RWPE2 (cell line): ENCODE data around the gene COPA.

ENCODE experiments used
- ATAC-seq: fragments of 200-7000 bp; cut with Tn5 transposase; 3 replicates; pipeline ENCODE4 v1.9.1; 2021; ENCODE audit warnings: low read depth
- DNase-seq: peaks from one replicate; pipeline ENCODE4 v3.0.0-alpha.2; 2020; ENCODE audit warnings: low spot score
- H3K27ac ChIP-seq: fragments of 450-650 bp; 2 replicates; pipeline ENCODE4 v1.5.1; 2017; ENCODE audit warnings: mild to moderate bottlenecking; ENCODE audit not compliant: poor library complexity, severe bottlenecking
- H3K27me3 ChIP-seq: fragments of 250-450 bp; sonication (Bioruptor Pico); 2 replicates; pipeline ENCODE4 v1.5.1; 2021; ENCODE audit warnings: mild to moderate bottlenecking, moderate library complexity; ENCODE audit not compliant: insufficient read depth, poor library complexity, severe bottlenecking
- H3K36me3 ChIP-seq: fragments of 250-450 bp; sonication (Bioruptor Pico); 2 replicates; pipeline ENCODE4 v1.5.1; 2020; ENCODE audit warnings: low read depth, mild to moderate bottlenecking, moderate library complexity
- H3K4me1 ChIP-seq: fragments of 250-450 bp; sonication (Bioruptor Pico); 2 replicates; pipeline ENCODE4 v1.5.1; 2021; ENCODE audit warnings: mild to moderate bottlenecking, moderate library complexity; ENCODE audit not compliant: insufficient read depth, poor library complexity, severe bottlenecking
- H3K4me3 ChIP-seq: fragments of 250-450 bp; sonication (Bioruptor Pico); 2 replicates; pipeline ENCODE4 v1.5.1; 2021; ENCODE audit warnings: mild to moderate bottlenecking, moderate library complexity; ENCODE audit not compliant: severe bottlenecking
- H3K9me3 ChIP-seq: fragments of 250-450 bp; sonication (Bioruptor Pico); 2 replicates; pipeline ENCODE4 v1.5.1; 2021; ENCODE audit warnings: mild to moderate bottlenecking, moderate library complexity; ENCODE audit not compliant: severe bottlenecking
- CTCF ChIP-seq: fragments of 450-650 bp; IDR thresholded peaks from one replicate; pipeline ENCODE4 v1.5.1; 2017; ENCODE audit warnings: mild to moderate bottlenecking, moderate library complexity; ENCODE audit not compliant: poor library complexity, severe bottlenecking

COPA gene

GRCh38 chr1:160362168-160362957 lies 19.3 kb upstream of the COPA start:
- Histone ChIP-seq H3K36me3 (peaks cover 14% of the 10 kb centered on the region), H3K27ac (no peak overlapping the region), H3K4me1 (no peaks in the 10 kb centered on the region), H3K9me3 (no peaks in the 10 kb centered on the region), H3K27me3 (no peaks in the 10 kb centered on the region), H3K4me3 (no peak overlapping the region)
- no peak for ATAC-seq
- TF ChIP-seq CTCF: no peak
- no peak for DNase-seq

- DNase-seq: no peak
- H3K27ac ChIP-seq: no peak overlapping the region
- no peaks in the 10 kb centered on the region for H3K4me1 ChIP-seq
- no peak overlapping the region for H3K4me3 ChIP-seq
- no peak for TF ChIP-seq CTCF
- no peak for ATAC-seq
- H3K9me3 ChIP-seq: no peaks in the 10 kb centered on the region
- H3K27me3 ChIP-seq: no peaks in the 10 kb centered on the region
- peaks cover 18% of the 10 kb centered on the region for H3K36me3 ChIP-seq
These were observed 18.7 kb upstream of the COPA start for GRCh38 chr1:160361814-160362167.

GRCh38 chr1:160361199-160361598 lies 18.1 kb upstream of the COPA start:
- no peaks in the 10 kb centered on the region for H3K9me3 ChIP-seq
- H3K36me3 ChIP-seq: peaks cover 22% of the 10 kb centered on the region
- H3K27me3 ChIP-seq: no peaks in the 10 kb centered on the region
- H3K4me1 ChIP-seq: no peaks in the 10 kb centered on the region
- H3K4me3 ChIP-seq: no peak overlapping the region
- H3K27ac ChIP-seq: no peak overlapping the region
- DNase-seq (no peak), ATAC-seq (no peak)
- TF ChIP-seq CTCF: no peak

GRCh38 chr1:160360227-160360695 lies 17.2 kb upstream of the COPA start:
- TF ChIP-seq CTCF: no peak
- Histone ChIP-seq H3K9me3 (no peaks in the 10 kb centered on the region), H3K4me1 (no peaks in the 10 kb centered on the region), H3K36me3 (peaks cover 32% of the 10 kb centered on the region), H3K27me3 (no peaks in the 10 kb centered on the region), H3K27ac (no peak overlapping the region), H3K4me3 (no peak overlapping the region)
- ATAC-seq (no peak), DNase-seq (no peak)

- no peak for ATAC-seq
- Histone ChIP-seq H3K36me3 (peaks cover 37% of the 10 kb centered on the region), H3K4me1 (no peaks in the 10 kb centered on the region), H3K4me3 (no peak overlapping the region), H3K9me3 (no peaks in the 10 kb centered on the region), H3K27me3 (no peaks in the 10 kb centered on the region), H3K27ac (no peak overlapping the region)
- no peak for DNase-seq
- TF ChIP-seq CTCF: no peak
These were observed 16.6 kb upstream of the COPA start for GRCh38 chr1:160359559-160360226.
